Skeletal muscle satellite cell (primary cell): Measurements from ENCODE around the gene SMURF1.

ENCODE experiments used
- H3K27me3 ChIP-seq: 2 replicates; pipeline ENCODE4 v1.7.0; 2013; ENCODE audit warnings: low read length; ENCODE audit not compliant: control insufficient read depth, insufficient read depth
- H3K36me3 ChIP-seq: 2 replicates; pipeline ENCODE4 v1.7.0; 2013; ENCODE audit warnings: mild to moderate bottlenecking, control low read depth, low read length; ENCODE audit not compliant: insufficient read depth
- H3K4me1 ChIP-seq: 2 replicates; pipeline ENCODE4 v1.7.0; 2013; ENCODE audit warnings: low read length; ENCODE audit not compliant: control insufficient read depth, insufficient read depth
- H3K4me2 ChIP-seq: 2 replicates; pipeline ENCODE4 v1.7.0; 2013; ENCODE audit warnings: mild to moderate bottlenecking, low read length
- H3K4me3 ChIP-seq: 2 replicates; pipeline ENCODE4 v1.7.0; 2013; ENCODE audit warnings: low read length
- H3K9ac ChIP-seq: 2 replicates; pipeline ENCODE4 v1.7.0; 2013; ENCODE audit warnings: mild to moderate bottlenecking, low read depth, low read length, moderate library complexity
- H3K9me3 ChIP-seq: replicated peaks from 2 replicates; pipeline ENCODE4 v1.7.0; 2013; ENCODE audit warnings: mild to moderate bottlenecking, control low read depth, low read length

Gene SMURF1

DNA sequence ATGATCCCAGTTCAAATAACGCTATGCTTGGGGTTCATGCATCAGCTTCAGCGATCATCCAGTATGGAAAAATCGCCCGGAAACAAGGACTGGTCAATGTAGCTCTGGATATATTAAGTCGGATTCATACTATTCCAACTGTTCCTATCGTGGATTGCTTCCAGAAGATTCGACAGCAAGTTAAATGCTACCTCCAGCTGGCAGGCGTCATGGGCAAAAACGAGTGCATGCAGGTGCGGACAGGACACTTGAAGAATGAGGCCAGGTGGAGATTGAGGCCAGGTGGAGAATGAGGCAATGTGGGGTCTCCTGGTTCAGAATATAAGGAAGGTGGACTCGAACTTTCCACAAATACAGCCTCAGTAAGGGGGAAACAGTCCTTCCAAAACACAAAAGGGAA is 159.8 kb downstream of the SMURF1 start:
- H3K27me3 ChIP-seq, result no peaks in the 10 kb centered on the region
- H3K9ac ChIP-seq, result no peak overlapping the region
- H3K36me3 ChIP-seq, result peaks cover 89% of the 10 kb centered on the region
- H3K4me1 ChIP-seq, result no peaks in the 10 kb centered on the region
- H3K4me3 ChIP-seq, result no peak overlapping the region
- no peak overlapping the region for H3K4me2 ChIP-seq
- H3K9me3 ChIP-seq, result no peaks in the 10 kb centered on the region

DNA sequence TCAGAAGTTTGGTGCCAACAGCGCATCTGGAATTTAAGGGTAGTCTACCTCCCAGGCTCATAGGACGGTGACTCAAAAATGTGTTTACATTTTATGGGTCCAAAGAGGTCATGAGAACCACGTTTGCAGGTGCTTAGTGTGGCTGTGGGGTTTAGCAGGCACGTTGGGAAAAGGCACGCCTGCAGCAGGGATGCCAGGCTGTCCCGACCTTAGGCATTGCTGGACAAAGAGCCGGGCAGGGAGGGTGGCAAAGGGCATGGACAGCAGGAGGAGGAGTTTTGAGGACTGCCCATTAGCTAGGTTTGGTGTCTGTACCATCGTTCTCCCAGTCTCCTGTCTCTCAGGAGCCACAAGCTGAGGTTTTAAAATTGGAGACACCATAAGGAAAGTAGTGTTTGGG is 161.2 kb downstream of the SMURF1 start:
- H3K4me3 ChIP-seq, result no peak overlapping the region
- peaks cover 89% of the 10 kb centered on the region for H3K36me3 ChIP-seq
- H3K4me2 ChIP-seq, result no peak overlapping the region
- no peaks in the 10 kb centered on the region for H3K27me3 ChIP-seq
- H3K4me1 ChIP-seq, result no peaks in the 10 kb centered on the region
- no peaks in the 10 kb centered on the region for H3K9me3 ChIP-seq
- no peak overlapping the region for H3K9ac ChIP-seq

DNA sequence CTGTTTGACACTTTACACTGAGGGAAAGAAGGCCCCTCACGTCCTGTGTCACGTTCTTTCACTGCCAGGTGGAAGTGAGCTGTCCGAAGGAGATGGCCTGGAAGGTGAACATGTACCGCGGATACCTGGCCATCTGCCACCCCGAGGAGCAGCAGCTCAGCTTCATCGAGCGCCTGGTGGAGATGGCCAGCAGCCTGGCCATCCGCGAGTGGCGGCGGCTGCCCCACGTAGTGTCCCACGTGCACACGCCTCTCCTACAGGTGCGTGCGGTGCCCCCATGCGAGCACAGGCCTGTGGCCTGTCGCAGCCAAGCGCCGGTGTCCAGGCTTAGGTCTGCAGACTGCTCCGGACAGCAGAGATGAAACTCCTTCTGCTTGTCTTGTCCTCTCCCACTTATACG is 162.2 kb downstream of the SMURF1 start:
- H3K4me2 ChIP-seq, result no peak overlapping the region
- no peaks in the 10 kb centered on the region for H3K9me3 ChIP-seq
- H3K9ac ChIP-seq, result no peak overlapping the region
- no peaks in the 10 kb centered on the region for H3K27me3 ChIP-seq
- H3K4me3 ChIP-seq, result no peak overlapping the region
- H3K36me3 ChIP-seq, result peaks cover 87% of the 10 kb centered on the region
- no peaks in the 10 kb centered on the region for H3K4me1 ChIP-seq

DNA sequence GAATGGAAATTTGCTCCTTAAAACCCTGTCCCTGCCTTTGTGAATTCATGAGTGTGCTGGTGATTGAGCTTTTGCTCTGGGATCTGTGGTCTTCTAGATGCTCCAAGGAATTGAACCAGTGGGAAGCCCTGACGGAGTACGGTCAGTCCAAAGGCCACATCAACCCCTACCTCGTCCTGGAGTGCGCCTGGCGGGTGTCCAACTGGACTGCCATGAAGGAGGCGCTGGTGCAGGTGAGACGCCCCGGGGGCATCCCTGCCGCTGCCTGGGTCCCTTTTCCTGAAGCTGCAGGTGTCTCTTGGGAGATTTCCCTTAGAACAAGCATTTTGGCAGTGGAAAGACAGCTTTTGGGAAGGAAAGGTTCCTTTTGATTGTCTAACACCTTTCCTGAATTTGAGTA is 165.2 kb downstream of the SMURF1 start:
- Histone ChIP-seq H3K9me3 (no peaks in the 10 kb centered on the region), H3K4me2 (no peak overlapping the region), H3K4me1 (no peaks in the 10 kb centered on the region), H3K4me3 (no peak overlapping the region), H3K9ac (no peak overlapping the region), H3K36me3 (peaks cover 89% of the 10 kb centered on the region), H3K27me3 (no peaks in the 10 kb centered on the region)
